Measurements from ENCODE around the gene LONRF2. TPM values are rescaled to one million over a fixed set of nuclear protein-coding genes. Genes with fewer than 3 reads are reported as not detected.

LONRF2 gene
- polyA plus RNA-seq, 1 donor (not counting 4 experiments of a cell fraction or from before 2014, with no cell fraction given): not detected

GRCh38 chr2:100248044-100248330, 74.3 kb downstream of the LONRF2 start:
- Histone ChIP-seq H2AFZ (ENCODE audit: control insufficient read depth, low read length) (no peak overlapping the region), H3K9me1 (ENCODE audit: control insufficient read depth, extremely low read depth, insufficient read depth, low read length) (no peaks in the 10 kb centered on the region), H4K20me1 (ENCODE audit: control insufficient read depth, extremely low read depth, insufficient read depth, low read length) (no peaks in the 10 kb centered on the region), H3K27ac (ENCODE audit: control insufficient read depth, insufficient read depth, low read length) (no peak overlapping the region), H3K79me2 (ENCODE audit: control insufficient read depth, insufficient read depth, low read length) (no peaks in the 10 kb centered on the region), H3K27me3 (ENCODE audit: control insufficient read depth, extremely low read depth, insufficient read depth, low read length) (no peaks in the 10 kb centered on the region), H3K36me3 (ENCODE audit: control insufficient read depth in 2 of 2, extremely low read depth in 1 of 2, insufficient read depth in 2 of 2, low read length in 2 of 2) (no peaks in the 10 kb centered on the region), H3K9ac (ENCODE audit: control insufficient read depth, extremely low read depth, insufficient read depth, low read length) (no peak overlapping the region), H3K4me1 (ENCODE audit: control insufficient read depth, extremely low read depth, insufficient read depth, low read length) (no peaks in the 10 kb centered on the region), H3K4me3 (ENCODE audit: control insufficient read depth in 2 of 3, extremely low read depth in 1 of 3, insufficient read depth in 2 of 3, low read depth in 1 of 3, low read length in 3 of 3) (no peak overlapping the region), H3K9me3 (ENCODE audit: control insufficient read depth, low read depth, low read length) (no peaks in the 10 kb centered on the region), H3K4me2 (ENCODE audit: control insufficient read depth, extremely low read depth, insufficient read depth, low read depth, low read length) (no peak overlapping the region)
- TF ChIP-seq EZH2 (IDR thresholded peaks at IDR 0.05; ENCODE audit: low read length): no peak
- TF ChIP-seq, protein P1, sequence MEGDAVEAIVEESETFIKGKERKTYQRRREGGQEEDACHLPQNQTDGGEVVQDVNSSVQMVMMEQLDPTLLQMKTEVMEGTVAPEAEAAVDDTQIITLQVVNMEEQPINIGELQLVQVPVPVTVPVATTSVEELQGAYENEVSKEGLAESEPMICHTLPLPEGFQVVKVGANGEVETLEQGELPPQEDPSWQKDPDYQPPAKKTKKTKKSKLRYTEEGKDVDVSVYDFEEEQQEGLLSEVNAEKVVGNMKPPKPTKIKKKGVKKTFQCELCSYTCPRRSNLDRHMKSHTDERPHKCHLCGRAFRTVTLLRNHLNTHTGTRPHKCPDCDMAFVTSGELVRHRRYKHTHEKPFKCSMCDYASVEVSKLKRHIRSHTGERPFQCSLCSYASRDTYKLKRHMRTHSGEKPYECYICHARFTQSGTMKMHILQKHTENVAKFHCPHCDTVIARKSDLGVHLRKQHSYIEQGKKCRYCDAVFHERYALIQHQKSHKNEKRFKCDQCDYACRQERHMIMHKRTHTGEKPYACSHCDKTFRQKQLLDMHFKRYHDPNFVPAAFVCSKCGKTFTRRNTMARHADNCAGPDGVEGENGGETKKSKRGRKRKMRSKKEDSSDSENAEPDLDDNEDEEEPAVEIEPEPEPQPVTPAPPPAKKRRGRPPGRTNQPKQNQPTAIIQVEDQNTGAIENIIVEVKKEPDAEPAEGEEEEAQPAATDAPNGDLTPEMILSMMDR (optimal IDR thresholded peaks at IDR 0.05 in 1 of 3, IDR thresholded peaks at IDR 0.05 in 1 of 3, conservative IDR thresholded peaks at IDR 0.05 in 1 of 3; ENCODE audit: extremely low read depth in 1 of 3, insufficient read depth in 2 of 3, low read length in 3 of 3): no peak
- dilution Hi-C loops (cut with MboI; ENCODE audit: extremely low pct_ligation_motif_present, low sequenced_read_pairs): no loop called here
- DNase-seq (ENCODE audit: low read depth, low spot score): no peak
- FAIRE-seq: no peak

DNA sequence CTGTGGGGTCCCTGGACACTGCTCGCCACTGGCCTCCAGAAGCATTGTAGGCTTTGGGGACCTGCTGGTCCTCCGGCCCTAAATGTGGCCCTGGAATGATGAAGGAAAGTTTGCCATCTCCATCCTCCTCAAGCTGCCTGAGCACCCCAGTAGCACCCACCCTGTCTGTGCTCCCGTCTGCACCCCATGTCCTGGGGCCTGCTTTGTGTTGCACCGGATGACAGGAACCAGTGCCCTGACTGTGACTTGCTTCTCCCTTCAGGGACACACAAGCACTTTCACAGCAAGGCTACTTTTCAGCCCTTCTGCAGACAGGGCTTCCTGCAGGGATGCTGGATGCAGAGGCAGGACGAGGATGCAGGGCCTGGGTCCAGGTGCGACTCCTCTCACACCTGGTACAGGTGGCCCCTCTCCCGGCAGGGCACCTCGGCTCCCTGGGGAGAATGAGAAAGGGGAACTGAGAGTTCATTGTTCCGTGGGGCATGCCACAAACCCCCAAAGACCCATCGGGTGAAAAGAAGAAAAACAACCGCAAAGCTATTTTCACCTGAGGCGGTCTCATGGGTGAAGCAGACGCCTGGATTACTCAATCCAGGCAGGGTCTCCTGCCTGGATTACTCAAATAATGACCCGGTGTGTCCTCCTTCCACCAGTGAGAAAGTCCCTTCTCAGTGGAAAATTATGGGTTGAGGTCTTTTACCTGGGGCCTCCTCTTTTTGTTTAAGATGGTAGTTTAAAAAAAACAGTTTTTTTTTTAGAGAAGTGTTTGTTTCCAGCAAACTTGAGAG, 74.9 kb downstream of the LONRF2 start:
- Histone ChIP-seq H3K9me3 (ENCODE audit: control insufficient read depth, low read depth, low read length) (no peaks in the 10 kb centered on the region), H3K36me3 (ENCODE audit: control insufficient read depth in 2 of 2, extremely low read depth in 1 of 2, insufficient read depth in 2 of 2, low read length in 2 of 2) (no peaks in the 10 kb centered on the region), H3K4me3 (ENCODE audit: control insufficient read depth in 2 of 3, extremely low read depth in 1 of 3, insufficient read depth in 2 of 3, low read depth in 1 of 3, low read length in 3 of 3) (no peak overlapping the region), H3K9me1 (ENCODE audit: control insufficient read depth, extremely low read depth, insufficient read depth, low read length) (no peaks in the 10 kb centered on the region), H3K9ac (ENCODE audit: control insufficient read depth, extremely low read depth, insufficient read depth, low read length) (no peak overlapping the region), H2AFZ (ENCODE audit: control insufficient read depth, low read length) (no peak overlapping the region), H4K20me1 (ENCODE audit: control insufficient read depth, extremely low read depth, insufficient read depth, low read length) (no peaks in the 10 kb centered on the region), H3K4me1 (ENCODE audit: control insufficient read depth, extremely low read depth, insufficient read depth, low read length) (no peaks in the 10 kb centered on the region), H3K27me3 (ENCODE audit: control insufficient read depth, extremely low read depth, insufficient read depth, low read length) (no peaks in the 10 kb centered on the region), H3K79me2 (ENCODE audit: control insufficient read depth, insufficient read depth, low read length) (no peaks in the 10 kb centered on the region), H3K27ac (ENCODE audit: control insufficient read depth, insufficient read depth, low read length) (no peak overlapping the region), H3K4me2 (ENCODE audit: control insufficient read depth, extremely low read depth, insufficient read depth, low read depth, low read length) (no peak overlapping the region)
- TF ChIP-seq, protein P1 (optimal IDR thresholded peaks at IDR 0.05 in 1 of 3, IDR thresholded peaks at IDR 0.05 in 1 of 3, conservative IDR thresholded peaks at IDR 0.05 in 1 of 3; ENCODE audit: extremely low read depth in 1 of 3, insufficient read depth in 2 of 3, low read length in 3 of 3): no peak
- TF ChIP-seq EZH2 (IDR thresholded peaks at IDR 0.05; ENCODE audit: low read length): no peak
- FAIRE-seq (no peak), DNase-seq (ENCODE audit: low read depth, low spot score) (no peak)
- dilution Hi-C loops (cut with MboI; ENCODE audit: extremely low pct_ligation_motif_present, low sequenced_read_pairs): no loop called here

Measured in keratinocyte (primary cell).